SH-SY5Y (cell line): ENCODE data around the gene CRYL1.

ENCODE experiments used
- GATA2 ChIP-seq: IDR thresholded peaks from 2 replicates; pipeline ENCODE4 v1.6.1; 2011; ENCODE audit warnings: mild to moderate bottlenecking, low read depth, low read length
- GATA3 ChIP-seq: IDR thresholded peaks from 2 replicates; pipeline ENCODE4 v1.6.1; 2011; ENCODE audit warnings: low read depth, mild to moderate bottlenecking, low read length, moderate library complexity

Gene CRYL1

GRCh38 chr13:20363172-20363571 lies 162.5 kb downstream of the CRYL1 start:
- TF ChIP-seq GATA3, result no peak
- TF ChIP-seq GATA2, result no peak

- TF ChIP-seq GATA2 (no peak), GATA3 (no peak)
Measured at GRCh38 chr13:20362484-20363041, 163.1 kb downstream of the CRYL1 start.

GRCh38 chr13:20360835-20361412 lies 164.7 kb downstream of the CRYL1 start:
- no peak for TF ChIP-seq GATA3
- no peak for TF ChIP-seq GATA2

GRCh38 chr13:20360041-20360491 lies 165.6 kb downstream of the CRYL1 start:
- TF ChIP-seq GATA3, result no peak
- TF ChIP-seq GATA2, result no peak

GRCh38 chr13:20359335-20359734 lies 166.3 kb downstream of the CRYL1 start:
- TF ChIP-seq GATA3 (no peak), GATA2 (no peak)

GRCh38 chr13:20358022-20358421 lies 167.6 kb downstream of the CRYL1 start:
- TF ChIP-seq GATA3, result no peak
- no peak for TF ChIP-seq GATA2

- TF ChIP-seq GATA2, result no peak
- no peak for TF ChIP-seq GATA3
Measured at GRCh38 chr13:20356444-20356843, 169.2 kb downstream of the CRYL1 start.

GRCh38 chr13:20354722-20355121 lies 170.9 kb downstream of the CRYL1 start:
- no peak for TF ChIP-seq GATA2
- TF ChIP-seq GATA3, result no peak

GRCh38 chr13:20353973-20354372 lies 171.7 kb downstream of the CRYL1 start:
- TF ChIP-seq GATA3 (no peak), GATA2 (no peak)
